Endodermal cell (in vitro differentiated cells): ENCODE results near the gene ABL1. TPM values are rescaled to one million over a fixed set of nuclear protein-coding genes. Genes with fewer than 3 reads are reported as not detected.
A peak's percentile ranks its signal among the peaks of the same experiment; 100 is the strongest.

ENCODE experiments used
- DNase-seq: peaks from one replicate; pipeline ENCODE4 v3.0.0-alpha.2; 2017
- H3K27ac ChIP-seq: 2 replicates; pipeline ENCODE4 v1.5.1; 2013; ENCODE audit warnings: mild to moderate bottlenecking, low read depth, low read length, moderate library complexity
- H3K27me3 ChIP-seq: 2 replicates; pipeline ENCODE4 v1.6.1; 2013; ENCODE audit warnings: mild to moderate bottlenecking, low read length, moderate library complexity; ENCODE audit not compliant: insufficient read depth, control insufficient read depth, poor library complexity, severe bottlenecking
- H3K36me3 ChIP-seq: 2 replicates; pipeline ENCODE4 v1.7.0; 2013; ENCODE audit warnings: mild to moderate bottlenecking, low read length, moderate library complexity; ENCODE audit not compliant: control insufficient read depth, insufficient read depth
- H3K4me1 ChIP-seq: one replicate; pipeline ENCODE4 v1.7.0; 2013; ENCODE audit warnings: low read length; ENCODE audit not compliant: control insufficient read depth, insufficient read depth
- H3K4me3 ChIP-seq: 2 replicates; pipeline ENCODE4 v1.5.1; 2013; ENCODE audit warnings: mild to moderate bottlenecking, low read length, moderate library complexity
- H3K9ac ChIP-seq: 2 replicates; pipeline ENCODE4 v1.6.1; 2013; ENCODE audit warnings: mild to moderate bottlenecking, low read length, moderate library complexity; ENCODE audit not compliant: poor library complexity, severe bottlenecking; ENCODE audit errors: extremely low read depth
- H3K9me3 ChIP-seq: 2 replicates; pipeline ENCODE4 v1.6.1; 2013; ENCODE audit warnings: mild to moderate bottlenecking, low read length, moderate library complexity; ENCODE audit not compliant: control insufficient read depth
- H3K27ac Mint-ChIP-seq: 2 replicates; pipeline ENCODE4 v1.8.0; 2020; ENCODE audit warnings: mixed read lengths
- H3K27me3 Mint-ChIP-seq: 2 replicates; pipeline ENCODE4 v1.8.0; 2021; ENCODE audit warnings: mild to moderate bottlenecking, mixed read lengths; ENCODE audit not compliant: insufficient read depth
- H3K36me3 Mint-ChIP-seq: 2 replicates; pipeline ENCODE4 v1.8.0; 2020; ENCODE audit warnings: low read depth, mixed read lengths
- H3K4me1 Mint-ChIP-seq: 2 replicates; pipeline ENCODE4 v1.8.0; 2020; ENCODE audit warnings: mixed read lengths
- H3K4me3 Mint-ChIP-seq: 2 replicates; pipeline ENCODE4 v1.8.0; 2020; ENCODE audit warnings: mild to moderate bottlenecking, moderate library complexity, mixed read lengths
- H3K9me3 Mint-ChIP-seq: 2 replicates; pipeline ENCODE4 v1.8.0; 2020; ENCODE audit warnings: mild to moderate bottlenecking, mixed read lengths
- CTCF ChIP-seq: fragments of 200-600 bp; sonication (generic); conservative IDR thresholded peaks from 2 replicates; pipeline ENCODE4 v1.5.0; 2021; ENCODE audit warnings: antibody characterized with exemption, mild to moderate bottlenecking
- WGBS, 2 experiments: methylation state at CpG; one replicate each; pipeline versions ENCODE4 v1.1.5 to v1.1.7; 2013; ENCODE audit warnings: missing lambda C conversion rate in 2 of 2, mixed read lengths in 1 of 2; ENCODE audit not compliant: insufficient coverage in 1 of 2, insufficient read length in 1 of 2; 5-methylcytosine and 5-hydroxymethylcytosine counted together
- total RNA-seq, 2 donors: library from RNA; stranded (reverse); fragmentation: NEBNext Ultra II Directional in 1 of 2; extraction: Animal tissue kit (Norgen Biotek cat#: 25700) in 1 of 2; gene quantifications; 2 replicates in 1 of 2; 3 replicates in 1 of 2; pipeline ENCODE4 v1.2.1, GENCODE V29; 2021

ABL1 gene
- total RNA-seq, 2 donors from 2014 or later, result 78.8 to 94.1 TPM

- Histone ChIP-seq H3K27ac (peak overlapping the region; percentile 3), H3K36me3 (peaks cover 5% of the 10 kb centered on the region), H3K9ac (no peak overlapping the region), H3K27me3 (no peaks in the 10 kb centered on the region), H3K4me1 (peaks cover 5% of the 10 kb centered on the region), H3K4me3 (no peak overlapping the region), H3K9me3 (no peaks in the 10 kb centered on the region)
- 89 to 94% methylated on average over 9 to 10 of the region's 10 CpGs for WGBS, 2 experiments
- H3K27me3 Mint-ChIP-seq, result no peaks in the 10 kb centered on the region
- peaks cover 11% of the 10 kb centered on the region for H3K36me3 Mint-ChIP-seq
- no peak for TF ChIP-seq CTCF
- peak; percentile 32 for DNase-seq
- H3K27ac Mint-ChIP-seq, result peak overlapping the region; percentile 70
- H3K4me3 Mint-ChIP-seq, result no peak overlapping the region
- H3K4me1 Mint-ChIP-seq, result peaks cover 33% of the 10 kb centered on the region
- H3K9me3 Mint-ChIP-seq, result no peaks in the 10 kb centered on the region
These were observed 10.2 kb downstream of the ABL1 start for GRCh38 chr9:130845254-130845653.

DNA sequence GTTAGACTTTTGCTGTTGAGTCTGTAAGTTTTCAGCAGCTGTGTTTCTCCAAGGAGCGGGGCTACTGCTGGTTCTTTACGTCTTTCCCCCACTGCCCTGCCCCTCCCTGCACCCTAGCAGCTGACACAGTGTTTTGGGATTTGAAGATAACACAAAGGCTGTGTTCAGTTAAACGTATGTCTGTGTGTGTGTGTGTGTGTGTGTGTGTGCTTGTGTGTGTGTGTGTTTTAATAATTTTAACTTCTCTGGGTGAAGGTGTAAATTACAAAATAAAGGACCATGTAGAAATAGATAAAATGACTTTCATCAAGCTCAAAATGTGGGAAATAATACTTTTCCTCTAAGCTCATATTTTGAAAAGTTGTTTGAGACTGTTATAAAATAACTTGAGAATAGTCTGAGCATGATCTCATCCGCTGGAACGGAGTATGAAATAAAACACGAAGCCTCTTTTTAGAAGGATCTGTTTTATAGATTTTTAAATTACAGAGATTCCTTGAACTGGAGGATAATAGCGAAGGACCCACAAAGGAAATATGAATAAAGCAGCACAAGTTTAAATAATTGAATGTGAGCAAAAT, 10.9 kb downstream of the ABL1 start:
- no peak for TF ChIP-seq CTCF
- peaks cover 11% of the 10 kb centered on the region for H3K36me3 Mint-ChIP-seq
- Histone ChIP-seq H3K4me3 (no peak overlapping the region), H3K9ac (no peak overlapping the region), H3K4me1 (peaks cover 5% of the 10 kb centered on the region), H3K9me3 (no peaks in the 10 kb centered on the region), H3K27me3 (no peaks in the 10 kb centered on the region), H3K27ac (peak overlapping the region; percentile 73), H3K36me3 (peaks cover 5% of the 10 kb centered on the region)
- no peak overlapping the region for H3K4me3 Mint-ChIP-seq
- H3K4me1 Mint-ChIP-seq, result peaks cover 33% of the 10 kb centered on the region
- whole genome bisulfite sequencing, 2 experiments, result 83 to 95% methylated on average over 4 to 7 of the region's 7 CpGs
- peak; percentile 50 for DNase-seq
- peak overlapping the region; percentile 70 for H3K27ac Mint-ChIP-seq
- no peaks in the 10 kb centered on the region for H3K9me3 Mint-ChIP-seq
- no peaks in the 10 kb centered on the region for H3K27me3 Mint-ChIP-seq

DNA sequence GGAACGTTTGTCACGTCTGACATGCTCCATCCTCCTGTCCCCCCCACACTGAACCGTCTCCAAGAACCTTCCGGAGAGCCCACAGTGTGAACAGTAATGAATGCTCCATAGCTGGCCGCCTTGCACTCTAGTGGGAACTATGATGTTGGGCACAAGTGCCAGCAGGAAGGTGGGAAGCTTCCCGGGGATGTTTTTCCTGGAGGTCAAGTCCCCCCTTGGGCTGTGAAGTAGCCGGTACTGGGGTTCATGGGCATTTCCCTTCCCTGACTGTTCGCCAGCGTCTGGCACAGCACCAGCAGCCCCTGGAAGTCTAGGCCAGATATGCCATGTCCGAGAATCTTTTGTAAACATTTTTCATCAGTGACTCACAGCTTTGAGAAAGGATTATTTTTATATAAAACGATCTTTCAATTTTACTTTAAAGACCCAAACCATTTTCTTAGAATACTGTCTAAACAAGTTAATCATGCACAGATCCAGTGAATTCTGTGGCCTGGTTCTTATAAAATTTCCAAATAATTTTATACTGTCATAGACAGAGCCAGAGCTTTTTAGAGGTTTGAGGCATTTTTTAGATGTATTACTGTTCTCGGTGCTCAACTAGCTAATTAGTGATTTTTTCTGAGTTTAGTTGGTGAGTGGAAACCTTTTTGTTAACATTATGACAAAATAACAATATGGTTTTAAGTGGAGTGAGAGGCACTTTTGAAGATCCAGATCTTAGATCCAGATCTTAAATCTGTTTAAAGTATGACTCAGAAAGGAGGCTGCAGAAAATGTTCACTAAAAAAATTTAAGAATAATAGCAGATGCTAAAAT, 11.6 kb downstream of the ABL1 start:
- Mint-ChIP-seq H3K4me3 (no peak overlapping the region), H3K36me3 (peaks cover 11% of the 10 kb centered on the region), H3K9me3 (no peaks in the 10 kb centered on the region), H3K27ac (peak overlapping the region; percentile 83), H3K4me1 (peaks cover 32% of the 10 kb centered on the region), H3K27me3 (no peaks in the 10 kb centered on the region)
- DNase-seq, result peak; percentile 49
- Histone ChIP-seq H3K27me3 (no peaks in the 10 kb centered on the region), H3K9ac (no peak overlapping the region), H3K4me3 (no peak overlapping the region), H3K36me3 (peaks cover 5% of the 10 kb centered on the region), H3K4me1 (peaks cover 5% of the 10 kb centered on the region), H3K9me3 (no peaks in the 10 kb centered on the region), H3K27ac (peak overlapping the region; percentile 80)
- WGBS, 2 experiments, result 79 to 85% methylated on average over 9 to 12 of the region's 12 CpGs
- no peak for TF ChIP-seq CTCF
